SIG-M5 treated with dmso at 0.1 percent for 504 hours (cell line): ENCODE data around the gene DCST1.
A peak's percentile ranks its signal among the peaks of the same experiment; 100 is the strongest.

Experiments used
- DNase-seq: peaks from one replicate; lab custom pipeline; 2025; ENCODE audit not compliant: unreplicated experiment; lab: John Stamatoyannopoulos, UW

Gene DCST1

DNA sequence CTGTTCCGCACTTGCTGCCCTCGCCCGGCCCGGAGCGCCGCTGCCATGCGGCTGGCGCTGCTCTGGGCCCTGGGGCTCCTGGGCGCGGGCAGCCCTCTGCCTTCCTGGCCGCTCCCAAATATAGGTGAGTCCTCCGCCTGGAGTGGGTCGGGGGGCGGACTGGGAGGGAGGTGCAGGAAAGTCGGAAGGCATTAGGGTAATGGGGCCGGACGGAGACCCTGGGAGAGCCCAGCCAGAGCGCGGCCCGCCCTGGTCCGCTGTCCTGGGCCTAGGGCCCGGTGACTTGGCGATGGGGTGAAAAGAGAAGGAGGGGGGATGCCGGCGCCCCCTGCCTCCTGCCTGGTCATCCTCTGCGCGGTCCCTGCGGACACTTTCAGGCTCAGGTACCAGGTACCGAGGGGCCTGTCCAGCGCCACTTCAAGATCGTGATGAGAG, 17.7 kb downstream of the DCST1 start:
- DNase-seq = no peak

DNA sequence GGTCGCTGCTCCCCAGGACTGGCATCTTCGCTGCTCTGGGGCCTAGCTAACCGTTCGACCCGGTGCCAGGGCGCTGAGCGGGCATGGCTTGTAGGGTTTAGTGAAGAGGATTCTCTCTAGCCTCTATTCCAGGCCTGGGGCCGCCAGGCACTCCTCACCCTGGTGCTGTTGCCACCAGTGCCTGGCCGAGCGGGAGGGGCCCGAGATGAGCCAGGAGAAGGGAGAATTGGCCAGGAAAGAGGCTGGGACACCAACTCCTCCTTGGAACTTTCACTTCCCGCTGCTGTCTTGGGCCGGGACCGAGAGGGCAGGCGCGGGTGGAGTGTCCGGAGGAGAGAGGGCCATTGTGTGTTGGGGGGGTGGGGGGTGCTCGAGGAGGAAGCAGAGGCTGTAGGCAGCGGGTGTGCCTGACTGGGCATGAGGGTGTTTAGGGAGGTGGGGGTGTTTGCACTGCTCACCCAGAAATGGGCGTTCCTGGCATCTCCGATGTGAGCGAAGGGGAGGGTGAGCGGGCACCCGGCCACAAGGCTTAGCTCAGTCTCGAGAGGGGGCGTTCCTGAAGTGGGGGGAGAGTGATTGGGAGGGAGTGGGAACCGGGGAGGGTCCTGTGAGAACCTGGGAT, 18.3 kb downstream of the DCST1 start:
- peak; percentile 61 for DNase-seq

- peak; percentile 37 for DNase-seq
These were observed 19.1 kb downstream of the DCST1 start for GRCh38 chr1:155052439-155053395.

DNA sequence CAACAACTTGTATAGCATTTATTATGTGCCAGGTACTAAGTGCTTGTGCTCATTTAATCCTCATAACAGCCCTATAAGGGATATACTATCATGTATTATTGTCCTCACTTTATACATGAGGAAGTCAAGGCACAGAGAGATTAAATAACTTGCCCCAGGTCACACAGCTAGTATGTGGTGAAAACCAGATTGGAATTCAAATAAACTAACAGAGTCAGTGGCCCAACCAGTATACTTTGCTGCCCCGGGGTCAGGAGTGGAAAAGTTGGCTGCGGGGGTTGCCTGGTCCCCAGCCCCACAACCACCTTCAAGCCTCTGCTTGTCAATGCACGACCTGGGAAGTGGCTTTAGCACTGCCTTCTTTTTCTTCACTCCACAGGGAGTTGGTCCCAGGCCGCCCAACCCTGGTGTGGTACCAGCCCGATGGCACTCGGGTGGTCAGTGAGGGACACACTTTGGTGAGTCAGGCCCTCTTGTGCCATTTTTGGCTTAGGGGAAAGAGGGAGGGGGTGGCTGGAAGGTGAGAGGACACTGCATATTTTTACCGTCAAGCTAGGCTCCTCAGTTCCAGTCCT, 20.0 kb downstream of the DCST1 start:
- DNase-seq = no peak

DNA sequence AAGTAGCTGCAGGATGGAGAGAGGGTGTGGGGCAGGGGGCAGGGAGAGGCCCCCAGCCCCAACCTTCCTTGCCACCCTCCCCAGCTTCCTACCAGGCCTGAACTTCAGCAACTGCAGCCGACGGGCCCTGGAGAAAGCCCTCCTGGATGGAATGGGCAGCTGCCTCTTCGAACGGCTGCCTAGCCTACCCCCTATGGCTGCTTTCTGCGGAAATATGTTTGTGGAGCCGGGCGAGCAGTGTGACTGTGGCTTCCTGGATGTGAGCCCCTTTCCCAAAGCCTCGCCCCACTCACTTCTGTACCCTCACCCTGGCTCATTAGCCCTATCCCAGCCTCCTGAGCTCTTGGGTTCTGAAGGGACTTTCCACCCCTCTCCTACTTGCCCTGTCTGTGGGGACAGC, 23.5 kb downstream of the DCST1 start:
- DNase-seq = no peak

GRCh38 chr1:155057788-155058211, 24.2 kb downstream of the DCST1 start:
- no peak for DNase-seq

GRCh38 chr1:155060736-155061135, 27.1 kb downstream of the DCST1 start:
- DNase-seq = no peak

DNA sequence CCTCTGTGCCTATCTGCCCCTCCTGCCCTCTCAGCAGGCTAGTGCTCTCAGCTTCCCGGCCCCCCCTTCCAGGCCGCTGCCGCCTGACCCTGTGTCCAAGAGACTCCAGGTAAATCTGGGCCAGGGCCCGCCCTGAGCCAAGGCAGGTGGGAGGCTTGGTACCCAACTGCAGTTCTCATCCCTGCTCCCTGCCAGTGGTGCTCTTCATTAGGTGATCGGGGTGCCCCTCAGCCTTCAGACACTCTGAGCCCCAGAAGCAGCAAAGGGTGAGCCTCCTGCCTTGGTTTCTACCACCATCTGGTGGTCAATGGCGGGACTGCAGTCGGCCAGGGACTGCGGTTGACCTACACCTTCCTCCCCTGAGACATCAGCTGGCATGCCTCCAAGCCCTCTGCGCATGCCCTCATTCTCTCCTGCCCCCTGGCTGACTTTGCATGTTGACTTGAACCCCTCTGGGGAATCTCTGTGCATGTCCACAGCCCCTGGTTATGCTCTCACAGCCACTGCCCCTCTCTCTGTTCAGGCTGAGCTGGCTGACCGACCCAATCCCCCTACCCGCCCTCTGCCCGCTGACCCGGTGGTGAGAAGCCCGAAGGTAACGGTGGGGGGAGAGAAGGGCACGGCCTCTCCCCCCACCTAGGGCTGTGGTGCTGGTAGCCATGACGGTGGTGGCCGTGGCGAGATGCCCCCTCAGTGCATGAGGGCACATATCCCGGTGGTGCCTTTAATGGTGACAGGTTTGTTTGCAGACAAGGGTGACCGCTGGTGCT, 27.9 kb downstream of the DCST1 start:
- DNase-seq = peak; percentile 81

DNA sequence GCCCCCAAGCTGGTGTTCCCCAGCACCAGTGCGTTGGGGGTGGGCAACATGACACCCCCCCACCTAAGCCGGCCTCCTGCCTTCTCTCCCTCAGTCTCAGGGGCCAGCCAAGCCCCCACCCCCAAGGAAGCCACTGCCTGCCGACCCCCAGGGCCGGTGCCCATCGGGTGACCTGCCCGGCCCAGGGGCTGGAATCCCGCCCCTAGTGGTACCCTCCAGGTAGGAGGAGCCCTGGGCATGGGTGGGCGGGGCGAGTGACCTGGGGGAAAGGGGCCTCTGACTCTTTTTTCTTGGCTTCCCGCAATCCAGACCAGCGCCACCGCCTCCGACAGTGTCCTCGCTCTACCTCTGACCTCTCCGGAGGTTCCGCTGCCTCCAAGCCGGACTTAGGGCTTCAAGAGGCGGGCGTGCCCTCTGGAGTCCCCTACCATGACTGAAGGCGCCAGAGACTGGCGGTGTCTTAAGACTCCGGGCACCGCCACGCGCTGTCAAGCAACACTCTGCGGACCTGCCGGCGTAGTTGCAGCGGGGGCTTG, 28.6 kb downstream of the DCST1 start:
- DNase-seq = no peak

DNA sequence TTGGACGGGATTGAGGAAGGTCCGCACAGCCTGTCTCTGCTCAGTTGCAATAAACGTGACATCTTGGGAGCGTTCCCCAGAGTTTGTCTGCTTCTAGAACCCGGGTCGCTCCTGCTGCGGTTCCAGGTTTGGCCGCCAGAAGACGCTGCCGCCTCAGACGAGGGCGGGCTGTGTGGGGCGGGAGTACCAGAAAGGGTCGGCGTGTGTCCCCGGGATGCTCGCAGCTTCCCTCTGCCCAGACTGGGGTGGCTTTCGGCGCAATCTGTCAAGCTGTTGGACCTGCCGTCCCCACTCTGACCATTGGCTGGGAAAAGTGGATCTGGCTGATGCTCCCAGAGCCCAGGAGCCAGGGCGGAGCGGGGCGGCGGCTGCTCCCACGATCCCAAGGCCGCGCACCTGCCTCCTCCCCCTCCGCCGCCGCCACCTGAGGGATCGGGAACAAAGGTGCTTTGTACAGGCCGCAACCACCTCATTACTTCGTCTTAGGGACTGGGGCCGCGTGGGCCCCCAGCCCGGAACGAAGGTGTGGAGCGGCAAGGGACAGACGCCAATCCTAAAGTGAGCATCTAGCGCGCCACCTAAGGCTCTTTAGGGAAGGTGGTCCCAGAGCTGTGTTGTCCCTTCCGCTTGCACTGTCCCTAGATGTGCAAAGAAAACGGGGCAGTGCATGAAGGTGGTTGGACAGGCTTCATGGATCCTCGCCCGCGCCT, 29.2 kb downstream of the DCST1 start:
- DNase-seq = peak; percentile 72

DNA sequence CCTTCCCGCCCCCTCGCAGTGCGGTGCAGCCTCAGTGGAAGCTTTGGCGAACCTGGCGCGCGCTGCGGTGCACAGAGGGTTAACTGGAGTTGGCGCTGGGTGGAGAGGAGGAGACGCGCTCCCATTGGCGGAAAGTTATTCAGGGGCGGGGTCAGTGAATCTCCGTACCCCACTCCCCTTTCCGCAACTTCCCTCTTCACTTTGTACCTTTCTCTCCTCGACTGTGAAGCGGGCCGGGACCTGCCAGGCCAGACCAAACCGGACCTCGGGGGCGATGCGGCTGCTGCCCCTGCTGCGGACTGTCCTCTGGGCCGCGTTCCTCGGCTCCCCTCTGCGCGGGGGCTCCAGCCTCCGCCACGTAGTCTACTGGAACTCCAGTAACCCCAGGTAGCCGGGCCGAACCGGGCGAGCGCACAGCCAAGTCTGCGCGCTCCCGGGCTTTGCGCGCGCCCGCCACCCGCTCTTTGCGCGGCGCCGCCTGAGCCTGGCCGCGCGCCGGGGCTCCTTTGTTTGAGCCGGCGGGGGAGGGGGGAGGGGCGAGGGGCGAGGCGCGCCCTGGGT, 30.0 kb downstream of the DCST1 start, which contains the start of gene EFNA4:
Gene EFNA4 (plus strand): TSS at position 191 of the 561 bp plus-strand sequence. CDS start 84 bp downstream, at position 275.
- DNase-seq = peak; percentile 98

DNA sequence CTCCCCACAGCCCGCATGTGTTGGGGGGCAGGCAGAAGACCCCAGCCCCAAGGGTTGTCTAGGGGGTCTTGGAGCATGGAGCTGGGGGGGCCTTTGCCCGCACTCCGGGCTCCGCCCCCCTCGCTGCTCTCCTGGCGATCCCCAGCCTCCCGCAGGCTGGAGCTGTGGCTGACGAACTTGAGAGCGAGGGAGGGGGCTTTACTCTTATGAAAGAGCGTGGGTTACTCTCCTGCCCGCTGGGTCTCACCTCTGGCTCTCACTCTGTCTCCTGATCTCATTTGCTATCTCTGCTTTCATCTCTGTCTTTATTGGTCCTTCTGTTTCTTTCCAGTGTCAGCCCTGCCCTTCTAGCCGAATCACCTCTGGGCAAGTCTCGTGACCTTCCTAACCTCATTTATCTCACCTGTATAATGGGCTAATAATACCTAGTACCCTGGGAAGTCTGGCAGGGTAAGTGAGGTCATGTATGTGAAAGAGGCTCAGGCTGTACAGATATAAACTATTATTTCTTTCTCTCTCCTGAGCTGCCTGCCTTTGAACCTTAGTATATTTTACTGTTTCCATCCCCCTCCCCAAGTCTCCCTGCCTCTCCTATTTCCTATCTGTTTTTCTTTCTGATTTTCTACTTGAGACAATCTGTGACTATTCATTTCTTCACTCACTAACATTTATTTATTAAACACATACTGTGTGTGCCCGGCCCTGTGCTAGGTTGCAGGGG, 30.6 kb downstream of the DCST1 start:
- DNase-seq = peak; percentile 39

DNA sequence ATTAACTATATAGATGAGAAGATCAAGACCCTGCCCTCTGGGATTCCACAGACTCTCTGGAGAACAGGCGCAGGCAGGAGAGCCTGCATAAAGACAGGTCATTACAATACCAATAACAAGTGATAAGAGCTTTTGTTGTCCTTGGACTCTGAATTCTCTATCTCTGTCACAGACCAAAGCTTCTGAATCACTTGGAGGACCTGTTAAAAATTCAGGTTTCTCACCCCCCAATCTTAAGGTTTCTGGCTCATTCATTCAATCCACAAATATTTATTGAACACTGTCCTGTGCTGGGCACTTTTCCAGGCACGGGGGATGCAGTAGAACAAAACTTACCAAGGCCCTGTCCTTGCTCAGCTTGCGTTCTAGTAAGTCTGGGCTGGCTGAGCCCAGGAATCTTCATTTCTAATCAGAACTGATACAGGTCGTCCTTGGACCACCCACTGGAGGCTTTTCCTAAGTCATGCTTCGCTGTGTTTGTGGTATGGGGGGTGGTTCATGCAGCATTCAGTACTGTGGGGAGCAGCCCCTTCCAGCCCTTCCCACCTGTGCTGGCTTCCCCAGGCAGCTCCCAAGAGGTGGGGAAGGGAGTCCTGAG, 31.3 kb downstream of the DCST1 start:
- DNase-seq = no peak

DNA sequence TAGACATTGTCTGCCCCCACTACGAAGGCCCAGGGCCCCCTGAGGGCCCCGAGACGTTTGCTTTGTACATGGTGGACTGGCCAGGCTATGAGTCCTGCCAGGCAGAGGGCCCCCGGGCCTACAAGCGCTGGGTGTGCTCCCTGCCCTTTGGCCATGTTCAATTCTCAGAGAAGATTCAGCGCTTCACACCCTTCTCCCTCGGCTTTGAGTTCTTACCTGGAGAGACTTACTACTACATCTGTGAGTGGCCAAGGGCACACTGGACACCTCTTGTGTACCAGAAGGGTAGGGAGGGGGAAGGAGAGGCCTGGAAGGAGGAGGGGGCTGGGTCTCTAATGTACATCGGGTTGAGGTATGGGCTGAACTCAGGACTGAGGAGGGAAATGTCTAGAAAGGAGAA, 33.2 kb downstream of the DCST1 start:
- no peak for DNase-seq

DNA sequence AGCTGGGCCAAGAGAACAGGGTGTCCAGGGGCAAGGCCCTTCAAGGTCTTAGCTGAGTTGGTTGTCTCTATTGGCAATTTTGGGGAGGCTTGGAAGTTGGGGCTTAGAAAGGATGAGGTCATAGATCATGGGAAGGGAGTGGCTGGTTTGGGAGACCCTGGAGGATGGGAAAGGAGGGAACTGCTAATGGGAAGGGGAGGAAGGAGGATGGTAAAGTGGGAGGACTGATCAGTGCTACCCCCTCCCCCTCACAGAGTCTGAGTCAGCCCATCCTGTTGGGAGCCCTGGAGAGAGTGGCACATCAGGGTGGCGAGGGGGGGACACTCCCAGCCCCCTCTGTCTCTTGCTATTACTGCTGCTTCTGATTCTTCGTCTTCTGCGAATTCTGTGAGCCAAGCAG, 35.0 kb downstream of the DCST1 start:
- no peak for DNase-seq

DNA sequence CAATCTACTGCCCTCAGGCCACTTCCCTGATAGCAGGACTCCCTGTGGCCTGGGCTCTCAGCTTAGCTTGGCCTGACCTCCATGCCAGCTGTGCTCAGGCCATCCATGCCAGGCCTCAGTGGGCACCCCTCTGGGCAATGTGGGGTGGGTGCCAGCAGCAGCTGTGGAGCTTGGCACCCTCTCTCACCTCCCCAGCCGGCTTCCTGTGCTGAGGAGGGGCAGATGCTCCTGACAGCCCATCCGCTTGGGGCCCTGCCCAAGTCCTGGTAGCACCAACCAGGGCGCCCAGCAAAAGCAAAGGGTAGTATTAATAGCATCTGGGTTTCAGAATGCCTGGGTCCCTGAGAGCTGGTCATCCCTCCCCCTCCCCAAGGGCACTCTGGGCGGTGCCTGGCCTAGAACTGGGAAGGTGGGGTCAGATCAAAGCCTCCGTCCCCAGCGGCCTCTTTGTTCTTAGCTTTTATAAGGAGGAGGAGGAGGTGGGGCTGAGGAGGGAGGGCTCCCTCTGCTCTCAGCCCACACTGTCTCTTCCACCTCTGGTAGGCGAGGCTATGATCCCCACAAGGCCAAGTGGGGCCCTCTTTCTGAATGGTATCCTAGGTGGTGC, 36.0 kb downstream of the DCST1 start:
- no peak for DNase-seq

GRCh38 chr1:155070158-155070621, 36.6 kb downstream of the DCST1 start:
- DNase-seq = no peak
